ENCODE data around the gene ZBP1. TPM values are rescaled to one million over a fixed set of nuclear protein-coding genes. Genes with fewer than 3 reads are reported as not detected.
"Not testable (repeated sequence)": the region's sequence is repeated elsewhere in the genome, so short reads cannot be mapped to it uniquely, and the experiment has no call there.

The ZBP1 gene
- total RNA-seq, 1 donor from 2014 or later = 0.44 TPM

GRCh38 chr20:57638173-57638894, 18.1 kb upstream of the ZBP1 start:
- ATAC-seq = no peak

- ATAC-seq = no peak
Measured at GRCh38 chr20:57633945-57634491, 13.8 kb upstream of the ZBP1 start.

- no peak for ATAC-seq
Measured at GRCh38 chr20:57632286-57632685, 12.1 kb upstream of the ZBP1 start.

- no peak for ATAC-seq
Measured at GRCh38 chr20:57630061-57630460, 9.8 kb upstream of the ZBP1 start.

- not testable (repeated sequence) for ATAC-seq
Measured at GRCh38 chr20:57629491-57629901, 9.3 kb upstream of the ZBP1 start.

GRCh38 chr20:57628962-57629308, 8.7 kb upstream of the ZBP1 start:
- ATAC-seq = not testable (repeated sequence)

GRCh38 chr20:57628047-57628961, 8.1 kb upstream of the ZBP1 start:
- ATAC-seq = peak; percentile 54

GRCh38 chr20:57627339-57627738, 7.1 kb upstream of the ZBP1 start:
- ATAC-seq = no peak

- no peak for ATAC-seq
Measured at GRCh38 chr20:57625978-57626377, 5.8 kb upstream of the ZBP1 start.

- no peak for ATAC-seq
Measured at GRCh38 chr20:57625181-57625958, 5.1 kb upstream of the ZBP1 start.

- ATAC-seq = no peak
Measured at GRCh38 chr20:57624124-57624523, 3.9 kb upstream of the ZBP1 start.

- ATAC-seq = peak; percentile 70
Measured at GRCh38 chr20:57622579-57623381, 2.6 kb upstream of the ZBP1 start.

GRCh38 chr20:57622201-57622570, 2.0 kb upstream of the ZBP1 start:
- no peak for ATAC-seq

- no peak for ATAC-seq
Measured at GRCh38 chr20:57621421-57622200, 1.4 kb upstream of the ZBP1 start.

- ATAC-seq = no peak
Measured at GRCh38 chr20:57620999-57621398, 773 bp upstream of the ZBP1 start.

GRCh38 chr20:57619051-57619831, 985 bp downstream of the ZBP1 start:
- peak; percentile 20 for ATAC-seq

GRCh38 chr20:57618764-57619050, 1.5 kb downstream of the ZBP1 start:
- ATAC-seq = no peak

- ATAC-seq = peak; percentile 72
Measured at GRCh38 chr20:57618091-57618763, 2.0 kb downstream of the ZBP1 start.

GRCh38 chr20:57617079-57617795, 3.0 kb downstream of the ZBP1 start:
- ATAC-seq = no peak

Data from esophagus mucosa (tissue), 1 donor.